ENCODE measurements around the gene CCR8. TPM values are rescaled to one million over a fixed set of nuclear protein-coding genes. Genes with fewer than 3 reads are reported as not detected.
"Not testable (repeated sequence)": the region's sequence is repeated elsewhere in the genome, so short reads cannot be mapped to it uniquely, and the experiment has no call there.

The CCR8 gene
- polyA plus RNA-seq, 4 donors: not detected

DNA sequence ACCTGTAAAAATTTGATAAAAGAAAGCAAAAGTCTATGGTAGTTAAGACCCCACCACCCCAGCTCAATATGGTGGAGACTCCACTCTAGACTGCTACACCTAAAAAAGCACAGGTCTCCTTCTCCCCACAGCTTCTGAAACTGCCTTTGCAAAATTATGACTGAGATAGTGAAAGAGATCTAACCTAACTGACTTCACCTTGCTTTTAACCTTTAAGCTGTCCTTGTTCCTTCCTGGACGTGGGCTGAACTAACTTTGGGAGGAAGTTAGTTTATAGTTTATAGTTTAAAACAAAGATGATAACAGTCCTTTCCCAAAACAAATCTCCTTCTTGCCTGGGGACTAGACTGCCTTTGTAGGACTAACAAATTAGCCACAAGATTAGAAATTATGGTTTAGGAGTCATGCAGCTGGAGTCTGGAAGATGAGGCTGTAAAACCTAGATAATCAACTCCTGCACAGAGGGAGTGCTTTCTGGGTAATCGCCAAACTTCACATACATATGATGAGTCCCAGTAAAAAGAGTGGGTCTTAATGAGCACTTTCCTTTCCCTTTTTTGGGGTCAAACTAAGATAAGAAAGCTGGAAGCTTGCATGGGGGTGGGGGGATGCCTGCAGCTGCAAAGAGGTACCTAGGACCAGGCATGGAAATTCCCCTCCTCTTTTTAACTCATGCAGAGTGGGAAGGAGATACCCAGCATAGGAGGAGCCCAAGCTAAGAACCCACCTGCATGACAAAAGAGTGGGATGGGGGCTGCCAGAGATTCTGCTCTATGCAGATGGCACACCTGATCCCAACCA is 17.5 kb downstream of the CCR8 start:
- no peak for DNase-seq (ENCODE audit: low read depth in 4 of 4, low spot score in 3 of 4)

DNA sequence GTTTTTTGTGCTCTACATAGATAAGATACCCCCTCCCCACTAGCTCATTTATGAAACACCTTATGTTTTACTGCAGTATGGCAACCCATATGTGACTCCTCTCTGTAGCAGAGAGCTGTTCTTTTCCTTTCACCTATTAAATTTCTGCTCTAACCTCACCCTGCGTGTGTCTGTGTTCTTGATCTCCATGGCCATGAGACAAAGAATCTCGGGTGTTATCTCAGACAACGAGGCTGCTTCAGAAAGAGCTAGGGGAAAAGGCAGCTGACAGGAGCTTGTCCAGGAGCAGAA is 18.0 kb downstream of the CCR8 start:
- no peak for DNase-seq (ENCODE audit: low read depth in 4 of 4, low spot score in 3 of 4)

DNA sequence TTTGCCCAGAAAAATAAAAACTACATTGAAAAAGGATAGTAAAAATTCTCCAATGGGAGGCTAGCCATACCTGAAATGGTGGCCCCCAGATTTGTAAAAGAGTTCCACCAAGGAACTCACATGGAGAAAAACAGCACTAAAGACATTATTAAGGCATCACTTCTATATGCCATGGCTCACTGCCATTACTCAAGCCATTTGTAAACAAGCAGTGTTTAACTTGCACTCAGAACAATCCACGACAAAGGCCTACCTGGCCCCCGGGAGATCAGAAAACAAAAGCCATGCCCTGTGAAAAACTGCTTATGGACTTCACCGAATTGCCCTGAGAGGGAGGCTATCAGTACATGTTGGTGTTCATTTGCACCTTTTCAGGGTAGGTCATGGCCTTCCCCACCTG is 19.6 kb downstream of the CCR8 start:
- DNase-seq (ENCODE audit: low read depth in 4 of 4, low spot score in 3 of 4): no peak

DNA sequence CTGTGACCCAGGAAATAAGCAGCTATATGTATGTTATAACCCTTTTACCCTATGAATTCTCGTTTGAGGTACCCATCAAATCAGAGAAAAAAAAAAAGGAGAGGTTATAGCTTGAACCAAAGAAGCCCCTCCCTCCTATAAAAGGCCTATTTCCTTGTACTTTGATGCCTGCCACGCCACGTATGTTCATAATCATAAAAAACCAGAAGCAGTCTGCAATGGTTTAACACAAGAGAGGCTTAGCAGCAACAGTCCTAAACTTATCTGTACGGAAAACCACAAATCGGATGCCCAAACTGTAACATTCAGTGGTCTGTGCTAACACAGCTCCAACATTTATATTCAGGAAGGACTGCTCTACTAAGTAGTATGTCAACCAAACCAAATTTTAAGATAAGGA is 21.2 kb downstream of the CCR8 start:
- DNase-seq (ENCODE audit: low read depth in 4 of 4, low spot score in 3 of 4): no peak

DNA sequence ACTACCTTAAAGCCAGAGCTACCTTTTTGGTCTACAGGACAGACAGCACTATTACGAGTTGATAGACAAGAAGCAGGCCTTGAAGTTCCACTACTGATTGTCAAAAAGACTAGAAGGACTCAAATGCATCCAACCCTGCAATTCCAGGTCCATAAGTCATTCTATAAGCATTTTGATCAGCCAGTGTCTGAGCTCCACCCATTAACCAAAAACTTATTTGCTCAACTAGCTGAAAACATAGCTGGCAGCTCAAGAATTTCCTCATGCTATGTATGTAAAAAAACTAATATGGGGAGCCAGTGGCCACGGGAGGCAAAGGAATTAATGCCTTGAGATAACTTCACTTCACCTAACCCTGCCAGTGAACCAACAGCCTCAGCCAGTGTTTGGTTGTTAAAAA is 21.6 kb downstream of the CCR8 start:
- not testable (repeated sequence) for DNase-seq (ENCODE audit: low read depth in 4 of 4, low spot score in 3 of 4)

DNA sequence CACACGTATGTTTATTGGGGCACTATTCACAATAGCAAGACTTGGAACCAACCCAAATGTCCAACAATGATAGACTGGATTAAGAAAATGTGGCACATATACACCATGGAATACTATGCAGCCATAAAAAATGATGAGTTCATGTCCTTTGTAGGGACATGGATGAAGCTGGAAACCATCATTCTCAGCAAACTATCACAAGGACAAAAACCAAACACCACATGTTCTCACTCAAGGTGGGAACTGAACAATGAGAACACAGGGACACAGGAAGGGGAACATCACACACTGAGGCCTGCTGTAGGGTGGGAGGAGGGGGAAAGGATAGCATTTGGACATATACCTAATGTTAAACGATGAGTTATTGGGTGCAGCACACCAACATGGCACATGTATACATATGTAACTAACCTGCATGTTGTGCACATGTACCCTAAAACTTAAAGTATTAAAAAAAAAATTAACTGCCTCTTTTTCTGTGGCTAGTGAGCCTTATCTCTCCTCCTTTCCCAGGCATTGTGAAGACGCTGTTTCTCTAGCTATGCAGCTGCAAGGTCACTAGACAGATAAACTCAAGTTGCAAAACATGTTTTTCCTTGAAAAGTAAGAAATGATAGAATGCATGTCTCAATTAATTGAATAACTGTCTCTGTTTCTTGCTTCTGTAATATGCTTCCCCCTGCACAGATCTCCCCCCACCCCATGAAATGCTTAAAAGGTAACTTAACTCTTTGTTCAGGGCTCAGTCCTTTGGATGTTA is 23.8 kb downstream of the CCR8 start:
- not testable (repeated sequence) for DNase-seq (ENCODE audit: low read depth in 4 of 4, low spot score in 3 of 4)

DNA sequence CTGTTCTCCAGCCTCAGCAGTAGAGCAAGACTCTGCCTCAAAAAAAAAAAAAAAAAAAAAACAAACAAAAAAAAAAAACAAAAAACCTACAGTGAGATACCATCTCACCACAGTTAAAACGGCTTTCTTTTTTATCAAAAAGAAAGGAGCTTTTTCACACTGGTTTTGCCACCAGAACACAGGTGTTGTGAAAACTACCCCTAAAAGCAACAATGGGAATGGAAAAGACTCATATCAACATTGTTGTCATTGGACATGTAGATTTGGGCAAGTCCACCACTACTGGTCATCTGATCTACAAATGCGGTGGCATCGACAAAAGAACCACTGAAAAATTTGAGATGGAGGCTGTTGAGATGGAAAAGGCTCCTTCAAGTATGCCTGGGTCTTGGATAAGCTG is 28.8 kb downstream of the CCR8 start:
- no peak for DNase-seq (ENCODE audit: low read depth in 4 of 4, low spot score in 3 of 4)

DNA sequence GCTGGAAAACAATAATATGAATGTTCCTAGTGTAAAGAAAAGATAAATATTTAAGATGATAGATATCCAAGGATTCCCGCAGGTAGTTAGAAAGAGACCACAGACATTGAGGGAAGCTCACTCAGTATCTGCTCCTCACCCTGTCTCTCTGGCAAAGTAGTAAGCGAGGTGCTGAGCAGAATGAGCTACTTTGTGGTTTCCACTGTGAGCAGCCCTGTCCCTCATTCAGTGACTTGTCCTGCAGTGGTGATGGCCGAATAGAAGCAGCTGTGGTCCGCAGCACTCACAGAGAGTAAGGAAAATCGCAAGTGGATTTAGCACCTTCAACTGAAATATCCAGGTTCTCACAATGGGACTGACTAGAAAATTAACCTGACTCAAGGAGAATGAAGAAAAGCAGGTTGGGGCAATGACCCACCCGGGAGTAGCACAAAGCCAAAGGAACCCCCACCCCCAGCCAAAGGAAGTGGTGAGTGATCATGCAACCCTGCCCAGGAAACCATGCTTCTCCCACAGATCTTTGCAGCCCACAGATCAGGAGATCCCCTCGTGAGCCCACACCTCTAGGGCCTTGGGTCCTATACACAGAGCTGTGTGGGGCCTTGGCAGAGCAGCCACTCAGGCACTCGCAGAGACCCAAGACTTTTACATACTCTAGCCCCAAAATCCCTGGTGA is 31.9 kb downstream of the CCR8 start:
- DNase-seq (ENCODE audit: low read depth in 4 of 4, low spot score in 3 of 4): no peak

DNA sequence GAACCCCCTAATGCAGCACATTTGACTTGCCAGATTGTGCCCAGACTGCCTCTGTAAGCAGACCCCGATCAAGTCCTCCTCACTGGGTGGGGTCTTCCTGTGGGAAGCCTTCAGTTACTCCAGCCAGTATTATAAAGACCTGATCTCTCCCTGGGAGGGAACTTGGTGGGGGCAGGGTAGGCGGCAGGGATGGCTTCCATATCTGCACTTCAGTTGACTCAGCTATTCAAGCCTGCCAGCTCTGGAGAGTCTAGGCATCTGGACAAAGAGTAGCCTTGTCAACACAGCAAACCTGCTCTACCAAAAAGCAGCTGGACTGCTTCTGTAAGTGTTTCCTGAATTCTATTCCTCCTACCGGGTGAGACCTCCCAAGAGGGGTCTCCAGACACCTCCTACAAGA is 32.7 kb downstream of the CCR8 start:
- DNase-seq (ENCODE audit: low read depth in 4 of 4, low spot score in 3 of 4): no peak

DNA sequence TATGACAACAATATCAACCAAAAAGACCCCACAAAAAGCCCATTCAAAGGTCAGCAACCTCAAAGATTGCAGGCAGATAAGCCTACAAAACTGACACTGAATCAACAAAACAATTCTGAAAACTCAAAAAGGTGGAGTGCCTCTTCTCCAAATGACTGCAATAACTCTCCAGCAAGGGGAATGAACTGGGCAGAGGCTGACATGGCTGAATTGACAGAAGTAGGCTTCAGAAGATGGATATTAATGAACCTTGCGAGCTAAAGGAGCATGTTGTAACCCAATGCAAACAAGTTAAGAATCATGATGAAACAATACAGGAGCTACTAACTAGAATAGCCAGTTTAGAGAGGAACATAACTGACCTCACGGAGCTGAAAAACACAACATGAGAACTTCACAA is 33.3 kb downstream of the CCR8 start:
- DNase-seq (ENCODE audit: low read depth in 4 of 4, low spot score in 3 of 4): no peak

DNA sequence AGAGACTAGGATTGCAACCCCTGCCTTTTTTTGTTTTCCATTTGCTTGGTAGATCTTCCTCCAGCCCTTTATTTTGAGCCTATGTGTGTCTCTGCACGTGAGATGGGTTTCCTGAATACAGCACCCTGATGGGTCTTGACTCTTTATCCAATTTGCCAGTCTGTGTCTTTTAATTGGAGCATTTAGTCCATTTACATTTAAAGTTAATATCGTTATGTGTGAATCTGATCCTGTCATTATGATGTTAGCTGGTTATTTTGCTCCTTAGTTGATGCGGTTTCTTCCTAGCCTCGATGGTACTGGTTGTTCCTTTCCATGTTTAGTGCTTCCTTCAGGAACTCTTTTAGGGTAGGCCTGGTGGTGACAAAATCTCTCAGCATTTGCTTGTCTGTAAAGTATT is 40.9 kb downstream of the CCR8 start:
- not testable (repeated sequence) for DNase-seq (ENCODE audit: low read depth in 4 of 4, low spot score in 3 of 4)

DNA sequence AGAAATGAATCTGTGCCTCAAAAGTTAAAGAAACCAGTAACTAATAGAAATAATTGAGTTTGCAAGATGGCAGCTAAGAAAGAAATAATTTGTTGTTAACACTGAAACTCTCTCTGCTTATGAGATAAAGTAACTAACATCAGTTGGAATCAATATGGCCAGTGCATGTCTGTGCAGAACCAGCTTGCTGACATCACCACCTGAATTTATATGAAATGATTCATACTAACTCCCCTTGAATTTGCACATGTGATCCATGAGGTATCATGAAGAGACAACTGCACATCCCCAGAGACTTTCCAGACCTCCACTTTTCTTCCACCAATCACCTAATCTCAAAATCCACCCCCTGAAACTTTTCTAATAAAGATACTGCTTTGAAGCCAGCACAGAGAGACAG is 43.3 kb downstream of the CCR8 start:
- no peak for DNase-seq (ENCODE audit: low read depth in 4 of 4, low spot score in 3 of 4)

DNA sequence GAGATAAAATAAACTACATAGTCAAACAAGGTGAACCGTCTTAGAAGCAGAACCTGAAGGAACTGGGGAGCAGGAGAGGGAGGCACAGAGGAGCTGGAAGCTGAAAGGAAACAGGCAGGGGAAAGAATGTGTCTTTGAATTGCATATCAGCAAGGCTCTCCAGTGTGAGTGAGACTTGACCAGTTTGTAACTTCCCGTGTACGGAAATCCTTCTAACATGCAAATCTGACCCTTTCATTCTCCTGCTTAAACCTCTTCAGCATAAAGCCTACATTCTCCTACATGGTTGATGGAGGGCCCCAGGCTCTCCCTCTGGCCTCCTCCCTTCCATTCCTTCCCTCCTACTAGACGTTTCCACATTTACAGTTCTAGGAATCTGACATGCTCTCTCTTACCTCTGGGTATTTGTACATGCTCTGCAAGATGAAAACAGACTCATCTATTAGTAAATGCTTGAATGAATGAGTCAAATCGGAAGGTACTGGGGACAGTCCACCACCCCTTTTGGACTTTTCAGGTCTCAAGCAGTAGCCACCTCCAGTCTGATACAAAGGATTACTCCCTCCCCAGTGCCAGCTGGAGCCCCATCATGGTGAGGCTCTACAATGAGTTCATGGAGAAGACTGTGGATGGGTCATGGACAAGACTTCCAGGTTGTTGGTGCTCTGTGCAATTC is 47.6 kb downstream of the CCR8 start:
- DNase-seq (ENCODE audit: low read depth in 4 of 4, low spot score in 3 of 4): no peak

DNA sequence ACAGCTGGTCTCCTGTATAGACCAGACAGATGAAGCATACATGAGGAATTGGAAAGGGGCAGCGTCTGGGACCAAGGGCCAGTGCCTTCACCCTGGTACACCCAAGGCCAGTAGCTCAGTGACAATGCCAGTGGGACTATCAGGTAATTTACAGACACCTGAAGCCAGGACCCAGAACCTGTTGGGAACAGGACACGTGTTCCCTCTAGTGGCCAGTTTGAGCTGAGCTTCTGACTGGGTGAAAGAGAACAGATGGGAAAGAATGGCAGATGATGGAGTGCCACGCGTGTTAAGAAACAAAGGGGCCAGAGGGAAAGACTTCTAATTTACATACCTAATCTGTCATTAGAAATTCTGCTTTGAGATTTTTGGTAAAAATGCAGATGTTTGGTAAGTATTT is 48.6 kb downstream of the CCR8 start:
- DNase-seq (ENCODE audit: low read depth in 4 of 4, low spot score in 3 of 4): peak in 1 of 4 donors; percentile 36

DNA sequence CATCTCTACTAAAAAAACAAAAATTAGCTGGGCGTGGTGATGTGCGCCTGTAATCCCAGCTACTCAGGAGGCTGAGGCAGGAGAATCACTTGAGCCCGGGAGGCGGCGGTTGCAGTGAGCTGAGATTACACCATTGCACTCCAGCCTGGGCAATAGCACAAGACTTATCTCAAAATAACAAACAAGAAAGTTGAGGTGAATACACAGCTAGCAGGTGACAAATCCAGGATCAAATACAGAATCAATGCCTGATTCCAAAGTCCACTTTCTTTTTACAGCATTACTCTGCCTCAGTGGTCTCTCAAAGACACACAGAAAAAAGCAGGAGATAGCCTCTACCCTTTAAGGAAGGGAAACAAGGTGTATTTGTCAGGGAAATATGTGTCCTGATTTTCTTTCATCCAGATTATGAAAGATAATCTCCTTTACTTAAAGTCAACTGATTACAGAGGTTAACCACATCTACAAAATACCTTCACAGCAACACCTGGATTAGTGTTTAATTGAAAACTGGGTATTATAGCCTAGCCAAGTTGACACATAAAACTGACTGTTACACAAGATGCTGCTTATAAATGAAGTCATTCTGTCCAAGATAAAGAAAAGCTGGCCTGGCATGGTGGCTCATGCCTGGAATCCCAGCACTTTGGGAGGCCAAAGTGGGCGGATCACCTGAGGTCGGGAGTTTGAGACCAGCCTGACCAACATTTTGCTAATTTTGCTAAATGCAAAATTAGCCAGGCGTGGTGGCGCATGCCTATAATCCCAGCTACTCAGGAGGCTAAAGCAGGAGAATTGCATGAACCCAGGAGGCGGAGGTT is 49.7 kb downstream of the CCR8 start:
- DNase-seq (ENCODE audit: low read depth in 4 of 4, low spot score in 3 of 4): no peak

DNA sequence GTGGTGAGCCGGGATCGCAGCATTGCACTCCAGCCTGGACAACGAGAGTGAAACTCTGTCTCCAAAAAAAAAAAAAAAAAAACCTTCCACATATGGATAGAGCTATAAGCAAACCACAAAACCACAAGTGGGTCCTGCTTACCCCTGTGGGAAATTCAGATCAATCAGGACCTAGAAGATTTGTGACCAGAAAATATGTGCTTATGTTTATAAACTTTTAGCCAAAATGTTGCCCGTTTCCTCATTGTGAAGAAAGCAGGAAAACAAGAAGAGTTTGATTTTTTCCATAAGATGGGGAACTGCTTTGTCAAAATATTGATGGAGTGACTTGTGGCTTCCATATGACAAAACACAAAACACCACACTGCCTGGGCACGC is 50.3 kb downstream of the CCR8 start:
- DNase-seq (ENCODE audit: low read depth in 4 of 4, low spot score in 3 of 4): no peak

DNA sequence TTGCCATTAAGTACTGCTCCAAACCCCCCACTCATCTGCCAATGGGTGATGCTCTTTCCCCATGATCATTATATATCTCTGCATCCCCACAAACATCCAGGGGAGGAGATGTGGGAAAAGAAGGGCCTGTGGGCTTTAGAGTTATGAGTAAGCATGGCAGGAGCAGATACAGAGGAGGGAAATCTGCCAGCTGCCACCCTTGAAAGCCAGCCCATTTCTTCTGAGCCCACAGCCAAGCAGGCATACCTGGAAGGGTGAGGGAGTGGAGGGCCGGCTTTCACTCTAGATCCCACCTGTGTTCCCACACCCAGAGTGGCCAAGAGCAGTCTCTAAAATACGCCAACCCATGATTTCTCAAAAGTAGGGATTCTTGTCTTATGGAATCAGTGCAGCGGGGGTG is 51.9 kb downstream of the CCR8 start:
- DNase-seq (ENCODE audit: low read depth in 4 of 4, low spot score in 3 of 4): no peak
